Activated CD4-positive, alpha-beta memory T cell treated with anti-CD3 and anti-CD28 coated beads, Interleukin-2, amount 10 ng/mL, durations not matched to agents 7 days and 5 days (primary cell): ENCODE results near the gene AKR1A1. TPM values are rescaled to one million over a fixed set of nuclear protein-coding genes. Genes with fewer than 3 reads are reported as not detected.

Source experiments
- CTCF ChIA-PET: fragments of 350-600 bp; sonication (Branson Sonifier 250); formaldehyde crosslinking; loops from one replicate; lab custom pipeline; 2021; ENCODE audit warnings: antibody characterized with exemption, inconsistent platforms; lab: Charles Lee
- POLR2A ChIA-PET: fragments of 350-600 bp; sonication (Branson Sonifier 250); formaldehyde crosslinking; loops from one replicate; lab custom pipeline; 2021; ENCODE audit warnings: antibody characterized with exemption; lab: Charles Lee
- DNase-seq: peaks from one replicate; pipeline ENCODE4 v3.0.0-alpha.2; 2020
- H3K27ac Mint-ChIP-seq: one replicate; pipeline ENCODE4 v1.8.0; 2021; ENCODE audit warnings: mild to moderate bottlenecking, mixed read lengths
- H3K27me3 Mint-ChIP-seq: one replicate; pipeline ENCODE4 v1.8.0; 2021; ENCODE audit warnings: mixed read lengths
- H3K36me3 Mint-ChIP-seq: one replicate; pipeline ENCODE4 v1.8.0; 2021; ENCODE audit warnings: low read depth, mixed read lengths
- H3K4me1 Mint-ChIP-seq: one replicate; pipeline ENCODE4 v1.8.0; 2021; ENCODE audit warnings: mixed read lengths
- H3K4me3 Mint-ChIP-seq: one replicate; pipeline ENCODE4 v1.8.0; 2021; ENCODE audit warnings: mild to moderate bottlenecking, mixed read lengths
- H3K9me3 Mint-ChIP-seq: one replicate; pipeline ENCODE4 v1.8.0; 2021; ENCODE audit warnings: mixed read lengths
- total RNA-seq, 2 experiments: library from RNA; stranded (reverse); gene quantifications; one replicate each; pipeline ENCODE4 v1.2.3, GENCODE V29; 2021

AKR1A1 gene
- total RNA-seq, 2 experiments from 2014 or later: 144 TPM

DNA sequence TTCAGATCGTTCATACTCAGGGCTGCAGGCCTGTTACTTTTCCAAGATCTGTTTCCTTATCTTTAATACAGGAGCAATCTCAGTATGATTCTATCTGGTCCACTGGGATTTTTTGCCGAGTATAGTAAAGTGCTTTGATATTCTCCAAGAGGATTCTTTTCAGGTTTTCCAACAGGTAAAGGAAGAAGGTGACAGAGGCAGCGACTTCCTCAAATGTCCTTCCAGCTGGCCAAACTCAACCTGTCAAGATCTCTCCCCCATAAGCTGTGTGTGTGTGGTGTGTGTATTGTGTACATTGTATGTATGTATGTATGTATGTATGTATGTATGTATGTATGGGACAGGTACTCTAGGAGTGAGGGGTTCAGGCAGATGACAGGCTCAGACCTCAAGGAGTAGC lies 1.1 kb downstream of the AKR1A1 start:
- Mint-ChIP-seq H3K4me3 (peak overlapping the region; percentile 93), H3K27ac (peak overlapping the region; percentile 78), H3K27me3 (peaks cover 3% of the 10 kb centered on the region), H3K4me1 (peaks cover 29% of the 10 kb centered on the region), H3K9me3 (no peaks in the 10 kb centered on the region), H3K36me3 (peaks cover 20% of the 10 kb centered on the region)
- POLR2A ChIA-PET: interaction anchor here (1.0 to 5.8 kb wide), 18 partner anchors 8 to 830 kb away, joined by 3 to 142 read pairs (median 8); partner anchors contain the start of genes CCDC163, MMACHC, MUTYH and NASP
- CTCF ChIA-PET: interaction anchor here (0.9 to 2.5 kb wide), 10 partner anchors 15 to 152 kb away, joined by 3 to 23 read pairs (median 6); partner anchors contain the start of genes CCDC163, MMACHC and PRDX1
- DNase-seq: no peak

DNA sequence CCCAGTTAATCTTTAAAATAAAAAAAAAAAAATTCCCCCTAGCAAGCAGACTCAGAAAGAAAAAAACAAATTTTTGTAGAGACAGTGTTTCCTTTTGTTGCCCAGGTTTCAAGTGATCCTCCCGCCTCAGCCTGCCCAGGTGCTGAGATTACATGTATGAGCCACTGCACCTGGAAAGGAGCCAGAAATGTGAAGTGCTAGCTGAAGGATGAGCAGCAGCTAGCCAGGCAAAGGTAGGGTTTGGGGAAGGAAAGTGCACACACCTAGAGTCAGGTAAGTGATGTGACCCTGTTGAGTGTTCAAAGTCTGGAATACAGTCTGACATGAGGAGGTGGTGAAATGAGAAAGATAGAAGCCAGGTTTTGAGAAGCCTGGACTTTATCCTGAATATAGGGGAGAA lies 1.7 kb downstream of the AKR1A1 start:
- CTCF ChIA-PET: interaction anchor here (1.3 to 2.5 kb wide), 5 partner anchors 16 to 60 kb away, joined by 3 to 11 read pairs (median 11); no protein-coding TSS in a partner anchor
- DNase-seq: no peak
- POLR2A ChIA-PET: interaction anchor here (1.3 to 5.8 kb wide), 4 partner anchors 8 to 32 kb away, joined by 4 to 142 read pairs (median 16); partner anchors contain the start of genes NASP and PRDX1
- Mint-ChIP-seq H3K27me3 (peaks cover under 1% of the 10 kb centered on the region), H3K9me3 (no peaks in the 10 kb centered on the region), H3K4me1 (peaks cover 29% of the 10 kb centered on the region), H3K4me3 (peak overlapping the region; percentile 33), H3K27ac (peak overlapping the region; percentile 1), H3K36me3 (peaks cover 21% of the 10 kb centered on the region)

DNA sequence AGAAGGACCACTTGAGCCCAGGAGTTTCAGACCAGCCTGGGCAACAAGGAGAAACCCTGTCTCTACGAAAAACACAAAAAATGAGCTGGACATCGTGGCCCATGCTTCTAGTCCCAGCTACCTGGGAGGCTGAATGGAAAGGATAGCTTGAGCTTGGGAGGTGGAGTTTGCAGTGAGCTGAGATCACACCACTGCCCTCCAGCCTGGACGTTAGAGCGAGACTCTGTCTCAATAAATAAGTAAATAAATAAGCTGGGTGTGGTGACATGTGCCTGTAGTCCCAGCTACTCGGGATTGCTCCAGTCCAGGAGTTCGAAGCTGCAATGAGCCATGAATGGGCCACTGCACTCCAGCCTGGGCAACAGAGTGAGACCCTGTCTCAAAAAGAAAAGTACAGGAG lies 3.6 kb downstream of the AKR1A1 start:
- no peak for DNase-seq
- H3K4me3 Mint-ChIP-seq: no peak overlapping the region
- H3K27ac Mint-ChIP-seq: no peak overlapping the region
- ChIA-PET CTCF (interaction anchor here (1.2 to 2.0 kb wide), 2 partner anchors 16 to 32 kb away, joined by 5 to 6 read pairs; partner anchors contain the start of gene PRDX1), POLR2A (interaction anchor here (0.6 to 5.8 kb wide), 4 partner anchors 11 to 32 kb away, joined by 3 to 142 read pairs (median 5); partner anchors contain the start of gene PRDX1)
- H3K36me3 Mint-ChIP-seq: peaks cover 26% of the 10 kb centered on the region
- H3K27me3 Mint-ChIP-seq: no peaks in the 10 kb centered on the region
- H3K4me1 Mint-ChIP-seq: peaks cover 34% of the 10 kb centered on the region
- no peaks in the 10 kb centered on the region for H3K9me3 Mint-ChIP-seq

DNA sequence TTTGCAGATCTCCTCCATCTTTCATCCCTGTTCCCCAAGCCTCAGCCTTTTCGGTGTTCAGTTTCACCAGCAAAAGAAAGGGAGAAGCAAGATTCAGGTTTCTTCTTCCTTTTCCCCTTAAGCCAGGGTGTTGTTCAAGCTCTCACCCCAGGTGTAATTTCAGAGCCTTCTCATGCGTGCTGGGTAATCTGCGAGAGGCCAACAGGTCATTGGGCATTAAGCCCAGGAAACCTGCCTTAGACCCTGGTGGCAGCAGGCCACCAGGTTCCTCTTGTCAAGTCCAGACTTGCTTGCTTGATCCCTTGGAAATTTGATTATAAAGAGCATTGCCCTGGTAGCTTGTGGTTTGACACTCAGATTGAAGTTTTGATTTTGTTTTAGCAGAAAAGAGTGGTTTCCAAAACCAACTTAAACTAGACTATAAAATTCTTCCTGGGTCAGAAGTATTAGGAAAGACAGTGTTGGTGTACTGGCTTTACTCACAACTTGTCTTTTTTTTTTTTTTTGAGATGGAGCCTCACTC lies 6.9 kb downstream of the AKR1A1 start:
- Mint-ChIP-seq H3K4me3 (no peak overlapping the region), H3K36me3 (peaks cover 32% of the 10 kb centered on the region), H3K9me3 (no peaks in the 10 kb centered on the region), H3K4me1 (peaks cover 19% of the 10 kb centered on the region), H3K27ac (peak overlapping the region; percentile 38), H3K27me3 (no peaks in the 10 kb centered on the region)
- CTCF ChIA-PET: interaction anchor here (0.8 to 3.2 kb wide), 4 partner anchors 9 to 46 kb away, joined by 3 to 12 read pairs (median 3); no protein-coding TSS in a partner anchor
- DNase-seq: no peak
- POLR2A ChIA-PET: interaction anchor here (0.8 to 1.6 kb wide), 5 partner anchors 13 to 42 kb away, joined by 3 to 5 read pairs (median 3); partner anchors contain the start of genes NASP and PRDX1

DNA sequence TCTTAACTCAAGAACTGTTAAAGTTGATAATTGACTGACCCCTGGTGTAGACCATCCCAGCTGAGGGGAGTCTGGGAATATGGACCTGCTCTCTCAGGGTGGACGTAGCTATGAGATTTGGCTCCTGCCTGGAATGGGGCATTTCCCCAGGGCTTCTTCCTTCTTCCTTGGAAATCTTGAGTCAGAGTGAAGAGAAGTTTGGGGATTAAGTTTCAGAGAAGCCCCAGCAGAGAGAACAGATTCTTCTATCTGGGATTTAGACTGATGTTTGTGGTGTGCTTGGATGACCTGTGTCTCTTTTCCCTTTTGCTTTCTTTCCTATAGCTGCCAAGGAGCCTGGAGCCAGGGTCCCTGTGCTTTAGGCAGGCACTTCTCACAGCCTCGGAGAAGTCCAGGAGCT lies 13.2 kb downstream of the AKR1A1 start:
- H3K36me3 Mint-ChIP-seq: peaks cover 52% of the 10 kb centered on the region
- CTCF ChIA-PET: interaction anchor here (0.9 to 1.2 kb wide), 3 partner anchors 13 to 52 kb away, joined by 3 to 10 read pairs (median 3); no protein-coding TSS in a partner anchor
- DNase-seq: no peak
- POLR2A ChIA-PET: interaction anchor here (0.9 to 1.4 kb wide), 4 partner anchors 13 to 45 kb away, joined by 4 to 12 read pairs (median 8); partner anchors contain the start of genes AKR1A1 and PRDX1
- no peaks in the 10 kb centered on the region for H3K9me3 Mint-ChIP-seq
- no peaks in the 10 kb centered on the region for H3K27me3 Mint-ChIP-seq
- peaks cover 5% of the 10 kb centered on the region for H3K4me1 Mint-ChIP-seq
- no peak overlapping the region for H3K4me3 Mint-ChIP-seq
- no peak overlapping the region for H3K27ac Mint-ChIP-seq

DNA sequence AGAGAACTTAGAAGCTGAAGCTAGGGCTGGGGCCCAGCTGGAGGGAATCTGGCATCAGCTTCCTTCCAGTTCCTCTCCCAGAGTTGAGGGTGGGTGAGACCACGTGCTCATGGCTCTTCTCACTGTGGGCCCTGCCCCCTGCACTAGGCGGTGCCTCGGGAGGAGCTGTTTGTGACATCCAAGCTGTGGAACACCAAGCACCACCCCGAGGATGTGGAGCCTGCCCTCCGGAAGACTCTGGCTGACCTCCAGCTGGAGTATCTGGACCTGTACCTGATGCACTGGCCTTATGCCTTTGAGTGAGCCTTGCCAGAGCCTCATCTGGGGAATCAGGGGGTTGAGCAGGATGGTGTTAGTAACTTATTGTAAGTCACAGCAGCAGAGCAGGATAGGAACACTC lies 16.1 kb downstream of the AKR1A1 start:
- peaks cover 60% of the 10 kb centered on the region for H3K36me3 Mint-ChIP-seq

DNA sequence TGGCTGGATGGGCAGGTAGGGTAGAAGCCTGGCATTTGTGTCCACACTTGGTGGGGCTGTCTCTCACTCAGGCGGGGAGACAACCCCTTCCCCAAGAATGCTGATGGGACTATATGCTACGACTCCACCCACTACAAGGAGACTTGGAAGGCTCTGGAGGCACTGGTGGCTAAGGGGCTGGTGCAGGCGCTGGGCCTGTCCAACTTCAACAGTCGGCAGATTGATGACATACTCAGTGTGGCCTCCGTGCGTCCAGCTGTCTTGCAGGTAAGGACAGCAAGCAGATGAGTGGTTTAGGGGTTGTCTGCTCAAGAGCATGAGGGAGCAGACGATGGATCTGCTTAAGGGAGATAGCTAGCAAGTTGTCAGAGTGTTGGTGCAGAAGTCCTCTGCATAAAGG lies 17.3 kb downstream of the AKR1A1 start:
- Mint-ChIP-seq H3K36me3 (peaks cover 57% of the 10 kb centered on the region), H3K27ac (peak overlapping the region; percentile 15), H3K27me3 (no peaks in the 10 kb centered on the region), H3K4me3 (no peak overlapping the region), H3K9me3 (no peaks in the 10 kb centered on the region), H3K4me1 (no peaks in the 10 kb centered on the region)
- ChIA-PET CTCF (interaction anchor here (0.9 to 7.6 kb wide), 12 partner anchors 10 to 758 kb away, joined by 3 to 120 read pairs (median 12); partner anchors contain the start of genes AKR1A1, CCDC163, MMACHC and NASP), POLR2A (interaction anchor here (2.2 to 5.4 kb wide), 5 partner anchors 16 to 56 kb away, joined by 11 to 35 read pairs (median 28); partner anchors contain the start of genes AKR1A1, NASP and PRDX1)
- DNase-seq: no peak

More for the DNA sequence above, 16.1 kb downstream of the AKR1A1 start:
- no peak for DNase-seq
- no peaks in the 10 kb centered on the region for H3K9me3 Mint-ChIP-seq
- ChIA-PET CTCF (interaction anchor here (0.6 to 7.6 kb wide), 5 partner anchors 9 to 779 kb away, joined by 3 to 120 read pairs (median 3); partner anchors contain the start of gene NASP), POLR2A (interaction anchor here (1.1 to 2.2 kb wide), 7 partner anchors 12 to 54 kb away, joined by 4 to 15 read pairs (median 5); partner anchors contain the start of genes AKR1A1 and PRDX1)
- no peak overlapping the region for H3K27ac Mint-ChIP-seq
- no peaks in the 10 kb centered on the region for H3K4me1 Mint-ChIP-seq
- no peaks in the 10 kb centered on the region for H3K27me3 Mint-ChIP-seq
- no peak overlapping the region for H3K4me3 Mint-ChIP-seq

DNA sequence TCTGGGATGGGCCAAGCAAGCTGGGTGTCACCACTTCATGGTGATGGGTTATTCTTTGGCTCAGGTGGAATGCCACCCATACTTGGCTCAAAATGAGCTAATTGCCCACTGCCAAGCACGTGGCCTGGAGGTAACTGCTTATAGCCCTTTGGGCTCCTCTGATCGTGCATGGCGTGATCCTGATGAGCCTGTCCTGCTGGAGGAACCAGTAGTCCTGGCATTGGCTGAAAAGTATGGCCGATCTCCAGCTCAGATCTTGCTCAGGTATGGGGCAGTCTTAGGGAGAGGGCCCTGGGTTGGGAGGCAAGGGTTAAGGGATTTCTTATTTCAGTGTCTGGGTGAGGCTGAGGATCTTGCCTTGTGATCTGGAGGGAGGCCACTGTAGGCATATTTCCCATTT lies 17.8 kb downstream of the AKR1A1 start:
- CTCF ChIA-PET: interaction anchor here (0.7 to 7.6 kb wide), 18 partner anchors 10 to 759 kb away, joined by 3 to 120 read pairs (median 5); partner anchors contain the start of genes AKR1A1, CCDC163, MMACHC and NASP
- POLR2A ChIA-PET: interaction anchor here (1.1 to 5.4 kb wide), 6 partner anchors 15 to 56 kb away, joined by 5 to 35 read pairs (median 22); partner anchors contain the start of genes AKR1A1, NASP and PRDX1
- H3K4me1 Mint-ChIP-seq: no peaks in the 10 kb centered on the region
- H3K27me3 Mint-ChIP-seq: no peaks in the 10 kb centered on the region
- no peaks in the 10 kb centered on the region for H3K9me3 Mint-ChIP-seq
- no peak for DNase-seq
- no peak overlapping the region for H3K4me3 Mint-ChIP-seq
- peaks cover 53% of the 10 kb centered on the region for H3K36me3 Mint-ChIP-seq
- H3K27ac Mint-ChIP-seq: peak overlapping the region; percentile 15

DNA sequence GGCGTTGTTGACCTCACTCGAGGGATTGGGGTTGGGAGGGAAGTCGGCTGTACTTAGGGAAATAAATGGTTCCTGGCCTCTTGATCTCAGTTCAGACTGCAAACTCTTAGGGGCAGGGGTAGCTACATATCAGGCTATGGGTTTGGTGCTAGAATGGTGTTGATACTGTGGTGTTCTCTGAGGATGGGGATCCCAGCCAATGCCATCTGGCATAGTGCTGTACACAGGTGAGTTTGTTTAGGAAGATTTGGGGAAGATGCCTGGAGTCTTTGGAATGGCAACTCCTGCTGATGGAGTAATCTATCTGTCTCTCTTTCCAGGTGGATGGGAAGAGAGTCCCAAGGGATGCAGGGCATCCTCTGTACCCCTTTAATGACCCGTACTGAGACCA lies 18.9 kb downstream of the AKR1A1 start:
- H3K27ac Mint-ChIP-seq: no peak overlapping the region
- POLR2A ChIA-PET: interaction anchor here (0.8 to 5.4 kb wide), 7 partner anchors 14 to 221 kb away, joined by 3 to 35 read pairs (median 16); partner anchors contain the start of genes AKR1A1, CCDC163, MMACHC and NASP
- H3K4me3 Mint-ChIP-seq: no peak overlapping the region
- H3K9me3 Mint-ChIP-seq: no peaks in the 10 kb centered on the region
- no peaks in the 10 kb centered on the region for H3K27me3 Mint-ChIP-seq
- no peak for DNase-seq
- H3K36me3 Mint-ChIP-seq: peaks cover 44% of the 10 kb centered on the region
- no peaks in the 10 kb centered on the region for H3K4me1 Mint-ChIP-seq
- CTCF ChIA-PET: interaction anchor here (0.7 to 7.6 kb wide), 21 partner anchors 10 to 267 kb away, joined by 3 to 120 read pairs (median 5); partner anchors contain the start of genes AKR1A1, CCDC163, MMACHC and MUTYH

DNA sequence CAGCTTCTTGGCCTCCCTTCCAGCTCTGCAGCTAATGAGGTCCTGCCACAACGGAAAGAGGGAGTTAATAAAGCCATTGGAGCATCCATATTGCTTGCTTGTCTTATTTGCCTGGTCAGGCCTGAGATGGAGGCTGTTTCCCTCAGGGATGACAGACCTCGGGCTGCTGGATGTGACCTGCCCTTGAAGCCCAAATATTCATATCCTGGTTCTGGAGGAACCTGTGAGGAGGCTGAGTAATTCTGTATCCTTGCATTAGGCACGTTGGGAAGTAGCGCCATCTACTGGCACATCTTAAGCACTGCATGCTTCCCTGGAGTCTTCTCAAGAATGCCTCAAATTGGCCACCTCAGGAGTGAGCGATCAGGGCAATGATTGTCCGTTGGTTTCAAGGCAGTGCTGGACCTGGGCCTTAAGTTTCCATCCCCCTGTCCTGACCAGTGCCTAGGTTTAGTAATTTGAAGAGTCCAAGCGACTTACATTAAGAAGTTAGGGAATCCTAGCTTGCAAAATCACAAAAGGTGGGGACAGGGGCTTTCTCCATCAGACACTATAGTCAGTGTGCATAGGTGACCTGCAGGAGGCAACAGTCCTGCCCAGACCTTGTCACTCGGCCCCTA lies 19.4 kb downstream of the AKR1A1 start:
- CTCF ChIA-PET: interaction anchor here (0.6 to 7.6 kb wide), 23 partner anchors 10 to 267 kb away, joined by 3 to 120 read pairs (median 5); partner anchors contain the start of genes AKR1A1, CCDC163, MMACHC and MUTYH
- peaks cover 44% of the 10 kb centered on the region for H3K36me3 Mint-ChIP-seq
- POLR2A ChIA-PET: interaction anchor here (0.6 to 5.4 kb wide), 9 partner anchors 13 to 221 kb away, joined by 3 to 35 read pairs (median 6); partner anchors contain the start of genes AKR1A1, CCDC163, MMACHC and NASP
- H3K27me3 Mint-ChIP-seq: no peaks in the 10 kb centered on the region
- H3K9me3 Mint-ChIP-seq: no peaks in the 10 kb centered on the region
- no peak overlapping the region for H3K4me3 Mint-ChIP-seq
- no peak overlapping the region for H3K27ac Mint-ChIP-seq
- H3K4me1 Mint-ChIP-seq: no peaks in the 10 kb centered on the region
- peak; percentile 79 for DNase-seq

DNA sequence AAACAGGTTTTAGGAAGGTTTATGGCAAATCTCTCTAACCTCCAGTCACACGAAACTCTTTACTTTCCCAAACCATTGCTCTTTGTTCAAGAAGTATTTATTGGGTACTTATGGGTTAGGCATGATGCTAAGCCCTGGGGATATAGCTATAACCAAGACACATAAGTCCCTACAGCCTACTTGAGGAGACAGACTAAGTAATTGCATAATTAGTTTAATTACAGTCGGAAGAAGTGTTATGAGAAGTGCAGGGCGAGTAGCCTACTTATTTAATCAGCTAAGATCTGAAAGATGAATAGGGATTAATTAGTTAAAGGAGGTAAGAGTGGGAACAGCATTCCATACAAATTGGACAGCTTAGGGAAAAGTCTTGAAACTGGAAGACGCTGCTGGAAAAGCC lies 20.0 kb downstream of the AKR1A1 start:
- ChIA-PET CTCF (interaction anchor here (0.6 to 7.6 kb wide), 16 partner anchors 9 to 268 kb away, joined by 3 to 120 read pairs (median 5); partner anchors contain the start of genes CCDC163, MMACHC, MUTYH and PRDX1), POLR2A (interaction anchor here (0.7 to 5.4 kb wide), 8 partner anchors 13 to 71 kb away, joined by 3 to 35 read pairs (median 11); partner anchors contain the start of genes AKR1A1, CCDC163, MMACHC and NASP)
- H3K27me3 Mint-ChIP-seq: no peaks in the 10 kb centered on the region

More for the DNA sequence above, 20.0 kb downstream of the AKR1A1 start:
- H3K36me3 Mint-ChIP-seq: peaks cover 44% of the 10 kb centered on the region
- H3K4me1 Mint-ChIP-seq: no peaks in the 10 kb centered on the region
- H3K9me3 Mint-ChIP-seq: no peaks in the 10 kb centered on the region
- DNase-seq: no peak
- H3K4me3 Mint-ChIP-seq: no peak overlapping the region
- H3K27ac Mint-ChIP-seq: no peak overlapping the region
